Astrocyte of the cerebellum (primary cell): ENCODE measurements around the gene PRDM16.

Experiments used
- DNase-seq: peaks from one replicate; pipeline ENCODE4 v3.0.0-alpha.2; 2011; ENCODE audit warnings: low read depth
- H3K4me3 ChIP-seq: 2 replicates; pipeline ENCODE4 v1.5.1; 2011; ENCODE audit warnings: mild to moderate bottlenecking, low read depth, low read length, moderate library complexity
- CTCF ChIP-seq: IDR thresholded peaks from 2 replicates; pipeline ENCODE4 v1.5.1; 2012; ENCODE audit warnings: low read length, low read depth, moderate library complexity, mild to moderate bottlenecking; ENCODE audit errors: missing control alignments
- in situ Hi-C: cut with HindIII; loops from 2 replicates; pipeline ENCODE4 v1.10.0; 2017; ENCODE audit warnings: low sequenced_read_pairs

The PRDM16 gene

GRCh38 chr1:3423896-3424611 lies 355.1 kb downstream of the PRDM16 start:
- in situ Hi-C loops = loop anchor here (5.0 to 10.0 kb wide), 4 partner anchors 352 to 1229 kb away; partner anchors contain the start of gene FAAP20
- no peak for DNase-seq
- H3K4me3 ChIP-seq = no peak overlapping the region
- no peak for TF ChIP-seq CTCF

- H3K4me3 ChIP-seq = no peak overlapping the region
- in situ Hi-C loops = loop anchor here (10.0 kb wide), 2 partner anchors 861 to 1231 kb away; partner anchors contain the start of gene FAAP20
- TF ChIP-seq CTCF = no peak
- no peak for DNase-seq
Measured at GRCh38 chr1:3425486-3426215, 356.6 kb downstream of the PRDM16 start.

DNA sequence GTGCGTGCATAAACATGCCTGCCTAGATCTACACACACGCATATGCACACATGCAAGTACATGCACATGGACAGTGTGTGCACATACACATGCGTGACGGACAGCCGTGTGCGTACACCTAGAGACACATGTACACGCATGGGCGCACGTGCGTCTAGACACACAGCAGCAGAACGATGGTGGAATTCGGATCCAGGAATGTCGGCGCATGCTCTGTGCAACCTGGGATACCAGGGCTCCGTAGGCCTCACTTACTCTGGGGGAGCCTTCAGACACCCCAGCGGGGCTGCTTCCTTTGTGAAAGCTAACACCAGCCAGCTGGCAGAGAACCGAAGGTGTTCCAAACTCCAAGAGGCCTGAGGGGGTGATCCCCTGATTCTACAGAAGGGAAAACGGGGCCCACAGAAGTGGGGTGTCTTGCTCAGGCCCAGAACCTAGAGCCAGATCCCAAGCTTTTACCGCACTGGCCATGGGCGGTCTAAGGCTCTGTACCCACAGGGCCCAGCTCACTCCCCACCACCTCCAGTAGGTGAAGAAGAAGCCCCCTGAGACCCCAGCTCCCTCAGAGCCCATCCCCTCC lies 358.0 kb downstream of the PRDM16 start:
- no peak for TF ChIP-seq CTCF
- in situ Hi-C loops = loop anchor here (10.0 kb wide), 2 partner anchors 862 to 1232 kb away; partner anchors contain the start of gene FAAP20
- DNase-seq = no peak
- H3K4me3 ChIP-seq = no peak overlapping the region

GRCh38 chr1:3427711-3428704 lies 359.0 kb downstream of the PRDM16 start:
- TF ChIP-seq CTCF = no peak

GRCh38 chr1:3428899-3429298 lies 359.9 kb downstream of the PRDM16 start:
- in situ Hi-C loops = loop anchor here (10.0 kb wide), 2 partner anchors 864 to 1234 kb away; partner anchors contain the start of gene FAAP20
- no peak for TF ChIP-seq CTCF
- no peak for DNase-seq
- H3K4me3 ChIP-seq = no peak overlapping the region

More at GRCh38 chr1:3427711-3428704, 359.0 kb downstream of the PRDM16 start:
- in situ Hi-C loops = loop anchor here (10.0 kb wide), 2 partner anchors 863 to 1233 kb away; partner anchors contain the start of gene FAAP20
- H3K4me3 ChIP-seq = no peak overlapping the region
- DNase-seq = no peak
